ENCODE results near the gene FAM227A.

The FAM227A gene

DNA sequence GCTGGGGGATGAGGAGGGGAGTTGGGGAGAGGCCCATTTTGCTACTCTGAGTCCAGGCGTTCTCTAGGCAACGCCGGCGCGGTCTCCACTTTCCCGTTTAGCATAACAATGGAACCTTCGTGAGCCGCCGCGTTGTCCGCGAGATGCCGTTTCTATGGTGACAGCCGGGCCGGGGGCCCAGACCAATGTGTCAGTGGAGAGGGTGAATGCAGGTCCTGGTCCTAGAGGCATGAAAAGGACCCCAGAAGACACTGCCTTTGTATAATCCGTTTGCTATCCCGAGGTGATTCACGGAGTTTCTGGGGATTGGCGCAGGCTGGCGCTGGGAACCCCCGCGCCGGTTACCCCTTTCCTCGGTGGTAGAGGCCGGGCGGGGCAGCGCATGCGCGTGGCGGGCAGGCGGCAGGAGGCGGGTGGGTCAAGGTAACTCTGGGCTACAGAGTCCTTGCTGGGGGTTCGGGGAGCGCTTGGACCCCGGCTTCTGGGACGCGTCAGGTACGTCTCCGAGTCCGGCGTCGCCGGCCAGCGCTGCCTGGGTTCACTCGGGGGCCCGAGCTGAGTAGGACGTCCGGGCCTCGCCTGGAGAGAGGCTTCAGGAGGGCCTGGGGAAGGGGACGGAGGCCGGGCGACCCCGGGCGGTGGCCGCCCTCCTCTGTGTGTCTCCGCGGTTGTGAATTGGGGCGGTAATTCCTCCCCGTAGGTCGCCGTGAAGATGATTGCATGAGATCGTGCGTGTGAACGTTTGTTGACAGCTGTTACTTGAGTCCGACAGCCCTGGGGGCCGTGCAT lies at the start of gene FAM227A, which contains the start of gene CBY1:
FAM227A (minus strand) TSS at position 137 of the 789 bp plus-strand sequence. CDS start 6,224 bp downstream, outside the sequence.
CBY1 (plus strand) TSS at position 383 of the 789 bp plus-strand sequence. CDS start 11,417 bp downstream, outside the sequence.
- TF ChIP-seq, protein P1, sequence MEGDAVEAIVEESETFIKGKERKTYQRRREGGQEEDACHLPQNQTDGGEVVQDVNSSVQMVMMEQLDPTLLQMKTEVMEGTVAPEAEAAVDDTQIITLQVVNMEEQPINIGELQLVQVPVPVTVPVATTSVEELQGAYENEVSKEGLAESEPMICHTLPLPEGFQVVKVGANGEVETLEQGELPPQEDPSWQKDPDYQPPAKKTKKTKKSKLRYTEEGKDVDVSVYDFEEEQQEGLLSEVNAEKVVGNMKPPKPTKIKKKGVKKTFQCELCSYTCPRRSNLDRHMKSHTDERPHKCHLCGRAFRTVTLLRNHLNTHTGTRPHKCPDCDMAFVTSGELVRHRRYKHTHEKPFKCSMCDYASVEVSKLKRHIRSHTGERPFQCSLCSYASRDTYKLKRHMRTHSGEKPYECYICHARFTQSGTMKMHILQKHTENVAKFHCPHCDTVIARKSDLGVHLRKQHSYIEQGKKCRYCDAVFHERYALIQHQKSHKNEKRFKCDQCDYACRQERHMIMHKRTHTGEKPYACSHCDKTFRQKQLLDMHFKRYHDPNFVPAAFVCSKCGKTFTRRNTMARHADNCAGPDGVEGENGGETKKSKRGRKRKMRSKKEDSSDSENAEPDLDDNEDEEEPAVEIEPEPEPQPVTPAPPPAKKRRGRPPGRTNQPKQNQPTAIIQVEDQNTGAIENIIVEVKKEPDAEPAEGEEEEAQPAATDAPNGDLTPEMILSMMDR (IDR thresholded peaks at IDR 0.05; ENCODE audit: low read depth, low read length), result 0 out of 2 replicates have a peak, but pooled peaks have one; percentile 7
- Histone ChIP-seq H3K4me3 (ENCODE audit: low read depth, low read length) (peak within 1 kb of the TSS; percentile 94), H3K27me3 (ENCODE audit: insufficient read depth, low read depth, severe bottlenecking) (no peaks in the 10 kb centered on the region), H3K27ac (peak within 1 kb of the TSS; percentile 98), H3K9me3 (ENCODE audit: severe bottlenecking) (no peaks in the 10 kb centered on the region), H3K36me3 (peaks cover 3% of the 10 kb centered on the region; the same call in 1 of the 2 replicates)
- peak; percentile 89 for DNase-seq

DNA sequence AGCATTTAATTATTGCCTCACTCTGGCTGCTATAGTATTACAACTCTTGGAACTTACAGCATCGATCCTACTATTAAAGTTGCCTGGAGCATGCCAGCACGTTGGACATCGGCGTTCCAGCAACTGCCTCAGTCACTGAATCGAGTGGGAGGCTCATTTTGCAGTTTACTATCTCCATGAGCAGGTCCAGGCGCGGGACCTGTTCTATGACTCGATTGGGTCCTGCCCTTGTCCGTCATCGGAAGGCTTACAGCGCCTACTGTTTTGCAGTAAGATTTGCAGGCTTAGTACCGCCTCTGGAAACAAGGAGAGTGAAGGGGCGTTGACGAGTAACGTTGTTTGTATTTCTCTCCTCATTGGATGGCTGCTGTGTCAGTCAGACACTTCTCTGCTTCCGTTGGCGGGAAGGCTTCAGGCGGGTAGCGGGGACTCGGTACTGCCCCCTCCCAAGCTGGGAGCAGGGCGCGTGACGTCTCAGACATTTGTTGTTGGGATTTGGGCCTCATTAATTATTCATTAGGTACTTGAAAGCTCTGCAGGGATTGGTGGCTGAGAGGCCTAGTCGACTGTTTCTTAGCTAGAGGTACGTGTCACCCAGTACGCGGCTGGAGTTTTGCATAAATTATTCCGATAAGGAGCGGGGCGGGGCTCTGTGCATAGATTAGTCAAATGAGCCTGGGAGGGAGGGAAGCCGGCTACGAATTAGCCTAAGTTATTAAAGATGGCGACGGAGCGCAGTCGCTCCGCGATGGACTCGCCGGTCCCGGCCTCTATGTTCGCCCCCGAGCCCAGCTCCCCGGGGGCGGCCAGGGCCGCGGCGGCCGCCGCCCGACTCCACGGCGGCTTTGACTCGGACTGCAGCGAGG lies 49.3 kb upstream of the FAM227A start, which contains the start of gene GTPBP1:
GTPBP1 (plus strand) TSS at position 710 of the 866 bp plus-strand sequence; CDS start at position 722, 12 bp downstream.
- peak within 1 kb of the TSS; percentile 94 for H3K27ac ChIP-seq
- DNase-seq, result peak; percentile 99
- TF ChIP-seq, protein P1 (IDR thresholded peaks at IDR 0.05; ENCODE audit: low read depth, low read length), result 0 out of 2 replicates have a peak, but pooled peaks have one; percentile 5
- no peaks in the 10 kb centered on the region for H3K27me3 ChIP-seq (ENCODE audit: insufficient read depth, low read depth, severe bottlenecking)
- H3K9me3 ChIP-seq (ENCODE audit: severe bottlenecking), result no peaks in the 10 kb centered on the region
- H3K4me3 ChIP-seq (ENCODE audit: low read depth, low read length), result peak within 1 kb of the TSS; percentile 81
- peaks cover 37% of the 10 kb centered on the region for H3K36me3 ChIP-seq

DNA sequence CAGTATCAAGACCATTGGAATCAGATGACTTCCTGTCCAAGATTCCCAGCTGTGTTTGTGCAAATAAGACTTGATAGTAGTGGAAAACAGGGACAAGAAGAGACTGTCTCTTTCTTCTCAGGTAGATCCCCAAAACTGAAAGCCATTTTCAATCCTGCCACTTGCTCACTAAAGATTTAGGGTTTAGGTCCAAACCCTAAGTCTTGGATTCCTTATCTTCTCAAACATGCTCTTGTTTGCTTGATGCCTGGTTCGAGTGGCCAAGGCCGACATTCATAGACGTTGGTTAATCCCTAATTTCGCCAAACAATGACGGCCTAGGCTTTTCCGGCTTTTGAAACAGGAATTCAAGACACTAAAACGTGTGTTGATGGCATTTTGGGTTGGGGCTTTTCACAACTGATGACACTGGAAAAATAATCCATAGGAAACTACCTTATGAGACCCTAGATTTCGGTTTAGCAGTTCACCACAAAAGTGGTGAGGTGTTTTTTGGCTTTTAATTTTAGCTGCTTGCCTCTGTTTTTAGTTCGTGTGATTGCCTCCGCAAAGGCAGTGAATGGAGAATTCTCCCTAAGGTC lies 48.6 kb upstream of the FAM227A start:
- H3K27ac ChIP-seq, result peak overlapping the region; percentile 90
- TF ChIP-seq, protein P1 (IDR thresholded peaks at IDR 0.05; ENCODE audit: low read depth, low read length), result no peak
- no peaks in the 10 kb centered on the region for H3K9me3 ChIP-seq (ENCODE audit: severe bottlenecking)
- H3K36me3 ChIP-seq, result peaks cover 30% of the 10 kb centered on the region
- peak overlapping the region; percentile 31 for H3K4me3 ChIP-seq (ENCODE audit: low read depth, low read length)
- no peak for DNase-seq
- no peaks in the 10 kb centered on the region for H3K27me3 ChIP-seq (ENCODE audit: insufficient read depth, low read depth, severe bottlenecking)

DNA sequence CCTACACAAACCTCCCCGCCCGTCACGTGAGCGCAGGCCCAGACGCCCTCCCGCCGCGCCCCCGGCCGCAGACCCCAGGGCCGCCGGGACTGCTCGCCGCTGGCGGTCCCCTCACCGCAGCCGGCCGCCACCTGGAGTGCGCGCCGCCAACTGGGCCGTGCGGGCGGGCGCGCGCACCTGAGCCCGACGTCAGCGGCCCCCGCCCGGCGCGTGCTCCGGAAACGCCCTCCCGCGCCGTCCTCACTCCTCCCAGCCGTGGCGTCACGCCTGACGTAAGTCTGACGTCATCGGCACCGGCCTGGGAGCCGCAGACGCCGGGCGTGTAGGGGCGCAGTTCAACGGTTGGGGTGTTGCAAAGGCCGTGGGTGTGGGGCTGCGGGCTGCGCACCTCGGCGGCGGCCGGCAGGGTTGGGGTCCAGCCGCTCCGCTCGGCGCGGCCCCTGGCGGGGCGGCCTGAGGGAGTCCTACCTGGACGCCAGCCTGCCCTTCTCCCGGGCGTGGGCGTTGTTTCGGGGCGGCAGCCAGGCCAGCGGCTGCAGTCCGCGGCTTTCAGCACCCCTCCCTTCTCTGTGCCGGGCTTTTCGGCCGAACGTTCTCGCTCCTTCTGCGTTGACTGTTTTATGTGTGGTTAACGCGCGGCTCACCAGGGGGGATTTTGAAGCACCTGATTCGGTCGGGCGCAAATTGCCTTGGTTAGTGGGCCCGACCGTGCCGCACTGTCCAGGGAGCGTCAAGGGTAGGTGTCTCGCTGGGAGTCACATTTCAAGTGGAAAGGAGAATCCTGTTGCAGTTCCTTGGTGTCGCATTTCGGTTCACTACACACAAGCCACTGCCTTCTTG lies 44.8 kb upstream of the FAM227A start, which contains the start of gene JOSD1:
JOSD1 (minus strand) TSS at position 155 of the 840 bp plus-strand sequence. CDS start 956 bp downstream, outside the sequence.
- Histone ChIP-seq H3K9me3 (ENCODE audit: severe bottlenecking) (no peaks in the 10 kb centered on the region), H3K27me3 (ENCODE audit: insufficient read depth, low read depth, severe bottlenecking) (no peaks in the 10 kb centered on the region), H3K4me3 (ENCODE audit: low read depth, low read length) (peak within 1 kb of the TSS; percentile 73), H3K36me3 (peaks cover 30% of the 10 kb centered on the region), H3K27ac (peak within 1 kb of the TSS; percentile 90)
- TF ChIP-seq, protein P1 (IDR thresholded peaks at IDR 0.05; ENCODE audit: low read depth, low read length), result no peak
- DNase-seq, result peak; percentile 94

All from WERI-Rb-1 (cell line).